ENCODE results near the gene JAML. TPM values are rescaled to one million over a fixed set of nuclear protein-coding genes. Genes with fewer than 3 reads are reported as not detected.

Gene JAML, protein sequence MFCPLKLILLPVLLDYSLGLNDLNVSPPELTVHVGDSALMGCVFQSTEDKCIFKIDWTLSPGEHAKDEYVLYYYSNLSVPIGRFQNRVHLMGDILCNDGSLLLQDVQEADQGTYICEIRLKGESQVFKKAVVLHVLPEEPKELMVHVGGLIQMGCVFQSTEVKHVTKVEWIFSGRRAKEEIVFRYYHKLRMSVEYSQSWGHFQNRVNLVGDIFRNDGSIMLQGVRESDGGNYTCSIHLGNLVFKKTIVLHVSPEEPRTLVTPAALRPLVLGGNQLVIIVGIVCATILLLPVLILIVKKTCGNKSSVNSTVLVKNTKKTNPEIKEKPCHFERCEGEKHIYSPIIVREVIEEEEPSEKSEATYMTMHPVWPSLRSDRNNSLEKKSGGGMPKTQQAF
- not detected in 2 replicates for total RNA-seq

DNA sequence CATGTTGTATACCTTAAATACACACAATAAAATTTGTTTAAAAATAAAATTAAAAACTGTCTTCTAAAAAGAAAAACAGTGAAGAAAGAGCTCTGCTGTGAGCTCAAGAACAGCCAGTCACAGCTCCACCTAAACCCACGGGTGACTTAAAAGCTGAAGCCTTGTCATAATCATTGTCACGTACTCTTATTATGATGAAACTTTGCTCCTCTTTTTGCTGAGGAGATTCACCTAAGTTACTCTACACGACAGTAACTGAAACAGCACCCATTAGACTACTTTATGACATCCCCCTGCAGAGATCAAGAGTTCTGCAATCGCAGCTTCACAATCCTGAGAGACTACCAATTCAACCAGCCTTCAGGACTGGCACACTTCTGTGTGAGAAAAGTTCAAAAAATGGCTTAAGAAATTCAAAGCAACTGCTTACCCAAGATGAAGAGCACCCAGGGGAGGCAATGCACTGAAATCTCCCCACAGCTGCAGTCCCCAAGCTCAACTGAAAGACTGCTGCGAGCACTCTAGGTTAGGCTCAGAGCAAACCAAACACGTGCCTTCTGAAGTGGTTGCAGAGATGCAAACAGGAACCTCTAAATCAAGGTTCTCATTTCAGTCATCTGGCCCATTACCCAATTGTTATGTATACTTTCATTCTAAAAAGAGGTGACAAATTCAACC lies at the start of gene JAML:
Gene JAML (minus strand): TSS at position 501 of the 678 bp plus-strand sequence. CDS start 10,145 bp downstream, outside the sequence.

DNA sequence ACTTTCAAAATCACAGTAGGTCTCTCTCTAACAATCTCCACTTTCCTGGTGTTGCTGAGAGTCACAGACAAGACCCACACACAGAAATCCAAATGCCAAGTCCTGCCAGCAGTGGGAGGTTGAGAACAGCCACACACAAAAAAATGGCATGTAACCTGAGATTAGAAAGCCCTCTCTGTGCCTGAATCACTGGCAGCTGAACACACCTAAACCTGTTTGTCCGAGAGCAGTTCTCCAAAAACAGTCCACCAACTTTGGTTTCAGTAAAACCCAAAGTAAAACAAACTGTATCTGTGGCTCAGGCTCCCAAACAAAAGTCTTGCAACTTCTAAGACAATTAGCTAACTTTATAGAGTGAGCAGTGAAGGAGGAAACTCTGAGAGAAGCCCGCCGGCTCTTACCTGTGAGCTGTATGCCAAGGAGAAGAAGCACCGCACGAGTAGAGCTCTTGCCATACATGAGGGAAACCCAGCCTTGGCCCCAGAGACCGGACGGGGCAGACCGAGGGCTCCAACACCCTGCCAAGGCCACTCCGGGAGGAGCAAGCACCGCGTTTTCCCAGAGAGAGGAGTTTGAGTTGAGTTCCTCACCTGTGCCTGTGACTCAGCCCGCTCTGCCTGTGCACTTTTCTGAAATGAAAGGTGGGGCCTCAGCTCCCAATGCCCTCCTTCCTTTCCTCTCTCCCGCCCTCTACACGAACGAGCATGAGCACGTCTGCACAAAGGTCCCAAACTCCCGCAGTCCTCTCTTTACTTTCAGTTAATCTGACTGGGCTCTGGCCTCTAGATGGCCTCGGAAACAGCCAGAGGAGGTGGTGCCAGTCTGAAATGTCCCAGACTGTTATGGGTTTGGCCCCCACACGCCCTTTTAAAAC lies 39.1 kb upstream of the JAML start, which contains the start of gene MPZL2:
Gene MPZL2 (minus strand): TSS at position 603 of the 874 bp plus-strand sequence. CDS start 144 bp downstream, at position 459.

DNA sequence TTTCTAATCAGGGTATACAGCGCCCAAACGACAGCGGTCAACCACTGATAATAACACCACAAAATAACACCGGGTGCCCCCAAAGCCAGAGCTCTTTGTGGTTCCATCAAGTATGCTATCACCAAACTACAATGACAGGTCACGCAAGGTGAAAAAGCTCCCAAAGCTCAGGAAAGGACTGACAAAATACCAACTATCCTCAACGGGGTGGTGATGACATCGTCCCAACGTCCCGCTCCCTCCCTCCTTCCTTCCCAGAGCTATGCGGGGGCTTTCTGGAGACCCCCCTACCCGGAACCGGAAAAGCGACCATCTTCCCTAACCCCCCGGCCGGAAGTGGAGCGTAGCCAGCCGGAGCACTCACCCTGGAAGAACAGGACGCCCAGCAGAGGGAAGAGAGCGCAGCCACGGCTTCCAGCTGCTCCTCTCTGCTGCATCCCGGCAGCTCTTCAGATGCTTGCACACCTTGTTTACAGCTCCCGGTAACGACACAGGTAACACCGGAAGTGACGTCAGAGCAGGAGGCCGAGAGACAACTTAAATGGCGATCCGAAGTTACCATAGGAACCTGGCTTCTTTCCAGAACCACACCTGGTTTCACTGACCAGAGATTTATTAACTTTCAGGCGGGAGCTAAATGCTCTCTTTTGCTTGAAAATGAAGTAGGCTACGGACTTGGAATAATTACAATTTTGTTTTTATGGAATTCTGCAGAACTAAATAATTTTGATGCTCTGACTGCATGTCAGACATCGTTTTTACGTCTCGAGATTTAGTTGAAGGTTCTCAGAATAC lies 27.2 kb upstream of the JAML start, which contains the start of gene MPZL3:
Gene MPZL3 (minus strand): TSS at position 508 of the 795 bp plus-strand sequence. CDS start 71 bp downstream, at position 437.

DNA sequence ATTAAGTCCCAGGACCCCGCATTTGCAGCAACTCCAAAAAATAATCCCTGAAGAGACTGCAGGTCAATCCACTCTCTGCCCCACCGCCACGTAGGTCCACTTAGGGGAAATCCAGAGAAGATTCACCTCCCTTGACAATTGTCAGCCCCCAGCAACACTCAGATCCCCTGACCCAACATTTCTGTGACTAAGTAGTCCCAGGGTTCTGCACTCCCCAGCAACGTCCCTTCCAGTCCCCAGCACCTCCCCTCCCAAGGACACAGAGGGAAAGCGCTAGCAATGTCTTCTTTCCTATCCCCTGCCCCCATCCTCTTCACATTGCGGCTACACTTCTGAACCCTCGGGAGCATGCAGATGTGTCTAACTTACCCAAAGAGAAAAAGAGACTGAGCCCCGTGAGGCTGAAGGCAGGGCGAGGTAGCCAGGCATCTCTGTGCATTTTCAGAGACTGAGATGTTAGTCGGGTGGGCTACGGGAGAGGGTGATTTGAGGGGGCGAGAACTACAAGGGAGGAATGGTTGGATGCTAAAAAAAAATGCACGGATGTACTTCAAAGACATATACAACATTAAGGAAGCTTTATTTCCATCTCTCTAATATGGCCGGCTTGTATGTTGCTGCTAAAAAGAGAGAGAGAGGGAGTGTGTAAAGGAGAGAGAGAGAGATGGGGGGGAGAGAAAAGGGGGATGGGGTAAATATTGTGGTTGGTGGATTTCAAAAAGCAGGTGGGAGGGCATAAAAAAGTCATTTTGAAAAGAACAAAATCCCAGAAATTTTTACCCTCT lies 48.6 kb downstream of the JAML start, which contains the start of gene SCN2B:
Gene SCN2B (minus strand): TSS at position 647 of the 785 bp plus-strand sequence. CDS start 208 bp downstream, at position 439.

DNA sequence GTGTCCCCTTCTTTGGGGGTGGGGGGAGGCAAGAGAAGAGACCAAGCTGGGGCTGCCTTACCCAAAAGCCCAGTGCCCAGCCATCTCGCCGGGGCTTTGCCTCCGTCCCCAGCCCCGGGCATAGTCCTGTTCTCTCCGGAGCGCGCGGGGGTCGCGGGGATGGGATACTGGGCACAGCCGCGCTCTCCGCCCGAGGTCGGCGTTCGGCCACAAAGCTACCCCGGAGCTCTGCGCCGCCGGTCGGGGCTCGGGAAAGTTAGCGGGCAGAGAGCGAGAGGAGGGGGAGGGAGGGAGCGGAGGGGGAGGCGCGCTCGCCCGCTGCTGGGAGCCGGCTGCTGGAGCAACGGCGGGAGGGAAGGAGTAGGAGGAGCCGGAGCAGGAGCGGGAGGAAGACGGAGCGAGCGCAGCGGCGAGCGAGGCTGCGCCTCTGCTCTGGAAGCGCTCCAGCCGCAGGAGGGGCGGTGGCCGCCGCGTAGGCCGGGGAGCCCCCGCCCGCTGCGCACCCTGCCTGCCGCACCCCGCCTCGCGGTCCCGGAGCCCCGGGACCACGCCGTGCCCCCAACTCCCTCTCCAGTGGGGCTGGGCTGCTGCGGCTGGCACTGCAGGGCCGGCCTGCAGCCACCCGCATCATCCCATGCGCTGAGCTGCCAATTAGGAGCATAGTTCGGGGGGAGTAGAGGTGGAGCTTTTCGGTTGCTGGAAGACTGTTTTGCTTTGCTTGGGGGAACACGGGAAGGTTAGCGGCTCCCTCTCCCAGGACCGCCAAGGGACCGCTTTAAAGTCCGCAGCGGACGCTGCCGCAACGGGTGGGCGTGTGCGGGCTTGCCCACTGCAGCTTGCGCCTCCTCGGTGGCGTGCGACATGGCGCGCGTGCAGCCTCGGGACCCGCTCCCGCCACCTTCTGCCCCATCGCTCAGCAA lies 72.0 kb downstream of the JAML start, which contains the start of gene SCN4B:
Gene SCN4B (minus strand): TSS at position 272 of the 920 bp plus-strand sequence. CDS start 150 bp downstream, at position 122.

Other genes starting within 250 kb of the JAML start
- under 0.01 TPM in 1 of 2 replicates, not detected in the other for gene IL10RA, start 238.6 kb downstream of the JAML start, total RNA-seq
- gene TMPRSS4, start 147.9 kb downstream of the JAML start, total RNA-seq = under 0.01 TPM in 1 of 2 replicates, not detected in the other
- not detected in 2 replicates for gene SMIM35, start 138.0 kb downstream of the JAML start, total RNA-seq
- 0.28 TPM in 1 of 2 replicates, not detected in the other for gene SCN4B, start 72.2 kb downstream of the JAML start, total RNA-seq
- gene SCN2B, start 48.4 kb downstream of the JAML start, total RNA-seq = not detected in 2 replicates
- gene MPZL3, start 27.4 kb upstream of the JAML start, total RNA-seq = 1.3 and 2.0 TPM in 2 replicates
- 0.19 and 1.1 TPM in 2 replicates for gene MPZL2, start 39.3 kb upstream of the JAML start, total RNA-seq
- gene CD3E, start 79.7 kb upstream of the JAML start, total RNA-seq = not detected in 2 replicates
- gene CD3D, start 117.7 kb upstream of the JAML start, total RNA-seq = not detected in 2 replicates
- gene CD3G, start 119.3 kb upstream of the JAML start, total RNA-seq = not detected in 2 replicates
- gene UBE4A, start 134.6 kb upstream of the JAML start, total RNA-seq = 33.3 and 36.0 TPM in 2 replicates
- gene ATP5MG, start 176.6 kb upstream of the JAML start, total RNA-seq = 54.4 and 62.5 TPM in 2 replicates
- gene KMT2A, start 211.5 kb upstream of the JAML start, total RNA-seq = 12.8 and 20.9 TPM in 2 replicates